Measurements from ENCODE around the gene ZDHHC12. TPM values are rescaled to one million over a fixed set of nuclear protein-coding genes. Genes with fewer than 3 reads are reported as not detected.
A peak's percentile ranks its signal among the peaks of the same experiment; 100 is the strongest.

Gene ZDHHC12
- total and polyA plus RNA-seq, 10 of the 15 experiments (the other 5 are each of a cell fraction or from before 2014, with no cell fraction given), result 0.95 to 146 (median 49.9) TPM

DNA sequence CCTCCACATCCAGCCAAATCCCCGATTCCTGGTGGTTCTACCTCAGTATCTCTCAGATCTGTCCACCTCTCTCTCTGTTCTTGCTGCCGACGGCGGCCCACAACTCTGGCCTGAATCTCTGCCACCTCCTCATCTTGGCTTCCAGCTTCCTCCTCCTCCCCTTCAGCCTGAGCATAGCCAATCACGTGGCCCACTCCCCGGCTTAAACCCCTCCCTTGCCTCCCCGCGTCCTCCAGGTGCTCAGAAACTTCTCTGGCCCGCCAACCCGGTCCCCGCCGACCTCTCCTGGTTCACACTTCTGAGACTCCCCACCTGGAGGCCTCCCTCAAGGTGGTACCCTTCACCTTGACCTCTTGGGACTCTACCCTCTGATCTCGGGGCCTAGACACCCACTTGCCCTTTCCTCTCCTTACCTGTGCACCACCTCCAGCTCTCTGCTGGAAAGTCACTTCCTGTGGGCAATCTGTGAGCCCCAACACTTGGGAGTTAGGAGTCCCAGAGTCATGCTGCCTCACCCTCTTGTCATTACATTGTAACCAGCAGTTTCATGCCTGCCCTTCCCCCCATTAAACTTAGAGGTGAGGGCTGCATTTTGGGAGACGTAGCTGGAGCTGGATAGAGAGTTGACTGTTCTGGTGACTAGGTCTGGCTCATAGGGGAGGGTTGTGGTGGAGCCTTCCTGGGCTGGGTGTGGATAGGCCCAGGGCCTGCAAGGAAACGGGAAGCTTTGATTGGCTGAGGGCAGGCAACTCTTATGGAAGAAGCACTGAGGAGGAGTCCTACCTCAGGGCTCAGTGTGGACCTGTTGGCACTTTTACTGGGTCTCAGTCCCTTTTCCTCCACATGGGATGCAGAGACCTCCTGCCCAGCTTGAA, 39.4 kb downstream of the ZDHHC12 start (continued):
- TF ChIP-seq EZH2 (IDR thresholded peaks at IDR 0.05; ENCODE audit: borderline replicate concordance, control insufficient read depth, low read depth, low read length), result no peak
- TF ChIP-seq, protein P1, sequence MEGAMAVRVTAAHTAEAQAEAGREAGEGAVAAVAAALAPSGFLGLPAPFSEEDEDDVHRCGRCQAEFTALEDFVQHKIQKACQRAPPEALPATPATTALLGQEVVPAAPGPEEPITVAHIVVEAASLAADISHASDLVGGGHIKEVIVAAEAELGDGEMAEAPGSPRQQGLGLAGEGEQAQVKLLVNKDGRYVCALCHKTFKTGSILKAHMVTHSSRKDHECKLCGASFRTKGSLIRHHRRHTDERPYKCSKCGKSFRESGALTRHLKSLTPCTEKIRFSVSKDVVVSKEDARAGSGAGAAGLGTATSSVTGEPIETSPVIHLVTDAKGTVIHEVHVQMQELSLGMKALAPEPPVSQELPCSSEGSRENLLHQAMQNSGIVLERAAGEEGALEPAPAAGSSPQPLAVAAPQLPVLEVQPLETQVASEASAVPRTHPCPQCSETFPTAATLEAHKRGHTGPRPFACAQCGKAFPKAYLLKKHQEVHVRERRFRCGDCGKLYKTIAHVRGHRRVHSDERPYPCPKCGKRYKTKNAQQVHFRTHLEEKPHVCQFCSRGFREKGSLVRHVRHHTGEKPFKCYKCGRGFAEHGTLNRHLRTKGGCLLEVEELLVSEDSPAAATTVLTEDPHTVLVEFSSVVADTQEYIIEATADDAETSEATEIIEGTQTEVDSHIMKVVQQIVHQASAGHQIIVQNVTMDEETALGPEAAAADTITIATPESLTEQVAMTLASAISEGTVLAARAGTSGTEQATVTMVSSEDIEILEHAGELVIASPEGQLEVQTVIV (IDR thresholded peaks at IDR 0.05; ENCODE audit: borderline replicate concordance, partially characterized antibody), result no peak
- TF ChIP-seq, protein P2, sequence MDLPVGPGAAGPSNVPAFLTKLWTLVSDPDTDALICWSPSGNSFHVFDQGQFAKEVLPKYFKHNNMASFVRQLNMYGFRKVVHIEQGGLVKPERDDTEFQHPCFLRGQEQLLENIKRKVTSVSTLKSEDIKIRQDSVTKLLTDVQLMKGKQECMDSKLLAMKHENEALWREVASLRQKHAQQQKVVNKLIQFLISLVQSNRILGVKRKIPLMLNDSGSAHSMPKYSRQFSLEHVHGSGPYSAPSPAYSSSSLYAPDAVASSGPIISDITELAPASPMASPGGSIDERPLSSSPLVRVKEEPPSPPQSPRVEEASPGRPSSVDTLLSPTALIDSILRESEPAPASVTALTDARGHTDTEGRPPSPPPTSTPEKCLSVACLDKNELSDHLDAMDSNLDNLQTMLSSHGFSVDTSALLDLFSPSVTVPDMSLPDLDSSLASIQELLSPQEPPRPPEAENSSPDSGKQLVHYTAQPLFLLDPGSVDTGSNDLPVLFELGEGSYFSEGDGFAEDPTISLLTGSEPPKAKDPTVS (IDR thresholded peaks at IDR 0.05; ENCODE audit: low read depth, low read length), result no peak
- TF ChIP-seq, protein P3, sequence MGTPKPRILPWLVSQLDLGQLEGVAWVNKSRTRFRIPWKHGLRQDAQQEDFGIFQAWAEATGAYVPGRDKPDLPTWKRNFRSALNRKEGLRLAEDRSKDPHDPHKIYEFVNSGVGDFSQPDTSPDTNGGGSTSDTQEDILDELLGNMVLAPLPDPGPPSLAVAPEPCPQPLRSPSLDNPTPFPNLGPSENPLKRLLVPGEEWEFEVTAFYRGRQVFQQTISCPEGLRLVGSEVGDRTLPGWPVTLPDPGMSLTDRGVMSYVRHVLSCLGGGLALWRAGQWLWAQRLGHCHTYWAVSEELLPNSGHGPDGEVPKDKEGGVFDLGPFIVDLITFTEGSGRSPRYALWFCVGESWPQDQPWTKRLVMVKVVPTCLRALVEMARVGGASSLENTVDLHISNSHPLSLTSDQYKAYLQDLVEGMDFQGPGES (IDR thresholded peaks at IDR 0.05), result no peak
- TF ChIP-seq, protein P4, sequence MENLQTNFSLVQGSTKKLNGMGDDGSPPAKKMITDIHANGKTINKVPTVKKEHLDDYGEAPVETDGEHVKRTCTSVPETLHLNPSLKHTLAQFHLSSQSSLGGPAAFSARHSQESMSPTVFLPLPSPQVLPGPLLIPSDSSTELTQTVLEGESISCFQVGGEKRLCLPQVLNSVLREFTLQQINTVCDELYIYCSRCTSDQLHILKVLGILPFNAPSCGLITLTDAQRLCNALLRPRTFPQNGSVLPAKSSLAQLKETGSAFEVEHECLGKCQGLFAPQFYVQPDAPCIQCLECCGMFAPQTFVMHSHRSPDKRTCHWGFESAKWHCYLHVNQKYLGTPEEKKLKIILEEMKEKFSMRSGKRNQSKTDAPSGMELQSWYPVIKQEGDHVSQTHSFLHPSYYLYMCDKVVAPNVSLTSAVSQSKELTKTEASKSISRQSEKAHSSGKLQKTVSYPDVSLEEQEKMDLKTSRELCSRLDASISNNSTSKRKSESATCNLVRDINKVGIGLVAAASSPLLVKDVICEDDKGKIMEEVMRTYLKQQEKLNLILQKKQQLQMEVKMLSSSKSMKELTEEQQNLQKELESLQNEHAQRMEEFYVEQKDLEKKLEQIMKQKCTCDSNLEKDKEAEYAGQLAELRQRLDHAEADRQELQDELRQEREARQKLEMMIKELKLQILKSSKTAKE (IDR thresholded peaks at IDR 0.05; ENCODE audit: low read depth, poor library complexity, severe bottlenecking), result no peak
- TF ChIP-seq STAT1 (conservative IDR thresholded peaks at IDR 0.05), result no peak
- TF ChIP-seq, protein P5, sequence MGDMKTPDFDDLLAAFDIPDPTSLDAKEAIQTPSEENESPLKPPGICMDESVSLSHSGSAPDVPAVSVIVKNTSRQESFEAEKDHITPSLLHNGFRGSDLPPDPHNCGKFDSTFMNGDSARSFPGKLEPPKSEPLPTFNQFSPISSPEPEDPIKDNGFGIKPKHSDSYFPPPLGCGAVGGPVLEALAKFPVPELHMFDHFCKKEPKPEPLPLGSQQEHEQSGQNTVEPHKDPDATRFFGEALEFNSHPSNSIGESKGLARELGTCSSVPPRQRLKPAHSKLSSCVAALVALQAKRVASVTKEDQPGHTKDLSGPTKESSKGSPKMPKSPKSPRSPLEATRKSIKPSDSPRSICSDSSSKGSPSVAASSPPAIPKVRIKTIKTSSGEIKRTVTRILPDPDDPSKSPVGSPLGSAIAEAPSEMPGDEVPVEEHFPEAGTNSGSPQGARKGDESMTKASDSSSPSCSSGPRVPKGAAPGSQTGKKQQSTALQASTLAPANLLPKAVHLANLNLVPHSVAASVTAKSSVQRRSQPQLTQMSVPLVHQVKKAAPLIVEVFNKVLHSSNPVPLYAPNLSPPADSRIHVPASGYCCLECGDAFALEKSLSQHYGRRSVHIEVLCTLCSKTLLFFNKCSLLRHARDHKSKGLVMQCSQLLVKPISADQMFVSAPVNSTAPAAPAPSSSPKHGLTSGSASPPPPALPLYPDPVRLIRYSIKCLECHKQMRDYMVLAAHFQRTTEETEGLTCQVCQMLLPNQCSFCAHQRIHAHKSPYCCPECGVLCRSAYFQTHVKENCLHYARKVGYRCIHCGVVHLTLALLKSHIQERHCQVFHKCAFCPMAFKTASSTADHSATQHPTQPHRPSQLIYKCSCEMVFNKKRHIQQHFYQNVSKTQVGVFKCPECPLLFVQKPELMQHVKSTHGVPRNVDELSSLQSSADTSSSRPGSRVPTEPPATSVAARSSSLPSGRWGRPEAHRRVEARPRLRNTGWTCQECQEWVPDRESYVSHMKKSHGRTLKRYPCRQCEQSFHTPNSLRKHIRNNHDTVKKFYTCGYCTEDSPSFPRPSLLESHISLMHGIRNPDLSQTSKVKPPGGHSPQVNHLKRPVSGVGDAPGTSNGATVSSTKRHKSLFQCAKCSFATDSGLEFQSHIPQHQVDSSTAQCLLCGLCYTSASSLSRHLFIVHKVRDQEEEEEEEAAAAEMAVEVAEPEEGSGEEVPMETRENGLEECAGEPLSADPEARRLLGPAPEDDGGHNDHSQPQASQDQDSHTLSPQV (IDR thresholded peaks at IDR 0.05), result no peak
- no peak; the same call in 1 of the 2 replicates for TF ChIP-seq DPF2 (IDR thresholded peaks at IDR 0.05)
- TF ChIP-seq CREM (IDR thresholded peaks at IDR 0.05; ENCODE audit: low read depth), result 0 out of 2 replicates have a peak, but pooled peaks have one; percentile 1
- TF ChIP-seq, protein P6, sequence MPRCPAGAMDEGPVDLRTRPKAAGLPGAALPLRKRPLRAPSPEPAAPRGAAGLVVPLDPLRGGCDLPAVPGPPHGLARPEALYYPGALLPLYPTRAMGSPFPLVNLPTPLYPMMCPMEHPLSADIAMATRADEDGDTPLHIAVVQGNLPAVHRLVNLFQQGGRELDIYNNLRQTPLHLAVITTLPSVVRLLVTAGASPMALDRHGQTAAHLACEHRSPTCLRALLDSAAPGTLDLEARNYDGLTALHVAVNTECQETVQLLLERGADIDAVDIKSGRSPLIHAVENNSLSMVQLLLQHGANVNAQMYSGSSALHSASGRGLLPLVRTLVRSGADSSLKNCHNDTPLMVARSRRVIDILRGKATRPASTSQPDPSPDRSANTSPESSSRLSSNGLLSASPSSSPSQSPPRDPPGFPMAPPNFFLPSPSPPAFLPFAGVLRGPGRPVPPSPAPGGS (IDR thresholded peaks at IDR 0.05; ENCODE audit: borderline replicate concordance, insufficient read depth, low read depth, low read length, poor library complexity, severe bottlenecking), result no peak
- TF ChIP-seq, protein P7, sequence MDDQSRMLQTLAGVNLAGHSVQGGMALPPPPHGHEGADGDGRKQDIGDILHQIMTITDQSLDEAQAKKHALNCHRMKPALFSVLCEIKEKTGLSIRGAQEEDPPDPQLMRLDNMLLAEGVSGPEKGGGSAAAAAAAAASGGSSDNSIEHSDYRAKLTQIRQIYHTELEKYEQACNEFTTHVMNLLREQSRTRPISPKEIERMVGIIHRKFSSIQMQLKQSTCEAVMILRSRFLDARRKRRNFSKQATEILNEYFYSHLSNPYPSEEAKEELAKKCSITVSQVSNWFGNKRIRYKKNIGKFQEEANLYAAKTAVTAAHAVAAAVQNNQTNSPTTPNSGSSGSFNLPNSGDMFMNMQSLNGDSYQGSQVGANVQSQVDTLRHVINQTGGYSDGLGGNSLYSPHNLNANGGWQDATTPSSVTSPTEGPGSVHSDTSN (IDR thresholded peaks at IDR 0.05; ENCODE audit: insufficient replicate concordance, low read depth, low read length), result no peak
